Measurements from ENCODE around the gene ST7. TPM values are rescaled to one million over a fixed set of nuclear protein-coding genes. Genes with fewer than 3 reads are reported as not detected.

Gene ST7
- total RNA-seq, 3 donors from 2014 or later (not counting 1 experiment from before 2014, with no cell fraction given), result 9.8 to 15.7 (median 12.9) TPM

- no peak for ATAC-seq
- Mint-ChIP-seq H3K36me3 (no peaks in the 10 kb centered on the region), H3K27me3 (ENCODE audit: low read depth in 2 of 2) (no peaks in the 10 kb centered on the region), H3K4me1 (peaks cover 9% of the 10 kb centered on the region in 2 donors), H3K27ac (no peak overlapping the region), H3K4me3 (no peak overlapping the region), H3K9me3 (no peaks in the 10 kb centered on the region)
- no peak for TF ChIP-seq CTCF (IDR thresholded peaks at IDR 0.05)
- H3K9me3 ChIP-seq (ENCODE audit: control insufficient read depth, insufficient read depth, low read length), result no peaks in the 10 kb centered on the region
- no peak for DNase-seq
- no peak overlapping the region for H3K4me3 ChIP-seq (ENCODE audit: low read length)
- peaks cover 10% of the 10 kb centered on the region for H3K4me1 ChIP-seq (ENCODE audit: control insufficient read depth, insufficient read depth, low read length)
- WGBS (ENCODE audit: insufficient coverage), result 87% methylated on average over 4 of the region's 4 CpGs
- H3K27me3 ChIP-seq (ENCODE audit: control insufficient read depth, insufficient read depth, low read length), result no peaks in the 10 kb centered on the region
- intact Hi-C loops (cut with micrococcal nuclease), result no loop called here
- no peak overlapping the region for H3K27ac ChIP-seq (ENCODE audit: low read length)
- H3K36me3 ChIP-seq (ENCODE audit: control insufficient read depth, insufficient read depth, low read length), result no peaks in the 10 kb centered on the region
Observed at GRCh38 chr7:117113871-117114270, 160.6 kb downstream of the ST7 start.

DNA sequence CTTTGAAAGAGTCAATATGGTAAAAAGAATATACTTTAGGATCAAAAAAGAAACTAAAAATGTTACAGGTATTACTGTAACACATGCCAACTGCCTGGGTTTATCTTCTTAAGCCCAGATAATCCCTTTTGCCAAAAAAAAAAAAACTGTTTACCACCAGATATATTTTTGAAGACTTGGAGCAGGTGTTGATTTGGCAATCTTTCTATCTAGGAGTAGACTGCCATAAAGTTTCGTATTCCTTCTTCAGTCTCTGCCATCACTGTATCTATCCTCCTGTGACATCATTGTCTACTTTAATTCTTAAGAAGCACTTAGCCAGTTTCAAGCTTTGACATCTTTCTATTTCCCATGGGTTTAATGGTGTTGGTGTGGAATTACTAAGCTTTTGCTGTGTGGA is 161.0 kb downstream of the ST7 start:
- Mint-ChIP-seq H3K27ac (no peak overlapping the region), H3K9me3 (no peaks in the 10 kb centered on the region), H3K27me3 (ENCODE audit: low read depth in 2 of 2) (no peaks in the 10 kb centered on the region), H3K36me3 (no peaks in the 10 kb centered on the region), H3K4me1 (peaks cover 9% of the 10 kb centered on the region in 2 donors), H3K4me3 (no peak overlapping the region)
- H3K4me1 ChIP-seq (ENCODE audit: control insufficient read depth, insufficient read depth, low read length), result peaks cover 10% of the 10 kb centered on the region
- H3K27ac ChIP-seq (ENCODE audit: low read length), result no peak overlapping the region
- DNase-seq (no peak), ATAC-seq (no peak)
- no peak for TF ChIP-seq CTCF (IDR thresholded peaks at IDR 0.05)
- 100% methylated on average over 1 of the region's 1 CpG for WGBS (ENCODE audit: insufficient coverage)
- no peaks in the 10 kb centered on the region for H3K9me3 ChIP-seq (ENCODE audit: control insufficient read depth, insufficient read depth, low read length)
- no peaks in the 10 kb centered on the region for H3K27me3 ChIP-seq (ENCODE audit: control insufficient read depth, insufficient read depth, low read length)
- H3K4me3 ChIP-seq (ENCODE audit: low read length), result no peak overlapping the region
- intact Hi-C loops (cut with micrococcal nuclease), result no loop called here
- H3K36me3 ChIP-seq (ENCODE audit: control insufficient read depth, insufficient read depth, low read length), result no peaks in the 10 kb centered on the region

GRCh38 chr7:117116211-117116610 is 162.9 kb downstream of the ST7 start:
- 87% methylated on average over 2 of the region's 2 CpGs for WGBS (ENCODE audit: insufficient coverage)
- intact Hi-C loops (cut with micrococcal nuclease), result no loop called here

More at GRCh38 chr7:117116211-117116610, 162.9 kb downstream of the ST7 start:
- no peak overlapping the region for H3K27ac Mint-ChIP-seq
- no peak overlapping the region for H3K4me3 Mint-ChIP-seq
- H3K9me3 Mint-ChIP-seq, result no peaks in the 10 kb centered on the region
- Histone ChIP-seq H3K27ac (ENCODE audit: low read length) (no peak overlapping the region), H3K4me1 (ENCODE audit: control insufficient read depth, insufficient read depth, low read length) (no peaks in the 10 kb centered on the region), H3K9me3 (ENCODE audit: control insufficient read depth, insufficient read depth, low read length) (no peaks in the 10 kb centered on the region), H3K36me3 (ENCODE audit: control insufficient read depth, insufficient read depth, low read length) (no peaks in the 10 kb centered on the region), H3K4me3 (ENCODE audit: low read length) (no peak overlapping the region), H3K27me3 (ENCODE audit: control insufficient read depth, insufficient read depth, low read length) (no peaks in the 10 kb centered on the region)
- no peak for ATAC-seq
- no peak for DNase-seq
- H3K36me3 Mint-ChIP-seq, result no peaks in the 10 kb centered on the region
- H3K4me1 Mint-ChIP-seq, result no peaks in the 10 kb centered on the region
- TF ChIP-seq CTCF (IDR thresholded peaks at IDR 0.05), result no peak
- H3K27me3 Mint-ChIP-seq (ENCODE audit: low read depth in 2 of 2), result no peaks in the 10 kb centered on the region

Data from natural killer cell (primary cell).